Neural cell (in vitro differentiated cells): Measurements from ENCODE around the gene FRZB. TPM values are rescaled to one million over a fixed set of nuclear protein-coding genes. Genes with fewer than 3 reads are reported as not detected.

ENCODE experiments used
- H2AFZ ChIP-seq: fragments of 200-600, 300-800 bp; sonication (generic), shearing (Covaris generic); 2 replicates; pipeline ENCODE4 v1.6.0; 2014; ENCODE audit warnings: low read depth, mild to moderate bottlenecking, antibody characterized with exemption, low read length, moderate library complexity
- H3F3A ChIP-seq: fragments of 200-600 bp; shearing (Covaris generic); 2 replicates; pipeline ENCODE4 v1.6.1; 2016; ENCODE audit warnings: mild to moderate bottlenecking, moderate library complexity, mixed read lengths, antibody characterized with exemption, low read length; ENCODE audit not compliant: insufficient read depth, poor library complexity, severe bottlenecking
- H3K27ac ChIP-seq: fragments of 200-600, 300-800 bp; sonication (generic), shearing (Covaris generic); 2 replicates; pipeline ENCODE4 v1.5.1; 2014; ENCODE audit warnings: mild to moderate bottlenecking, low read length, moderate library complexity
- H3K27me3 ChIP-seq: fragments of 300-800, 200-600 bp; sonication (generic), shearing (Covaris generic); 2 replicates; pipeline ENCODE4 v1.6.0; 2014; ENCODE audit warnings: mild to moderate bottlenecking, low read depth, low read length, moderate library complexity; ENCODE audit not compliant: insufficient read depth
- H3K36me3 ChIP-seq: fragments of 300-800, 200-600 bp; sonication (generic), shearing (Covaris generic); 2 replicates; pipeline ENCODE4 v1.5.1; 2014; ENCODE audit warnings: mild to moderate bottlenecking, antibody characterized with exemption, low read length, moderate library complexity; ENCODE audit not compliant: insufficient read depth
- H3K4me2 ChIP-seq: fragments of 300-800, 200-600 bp; sonication (generic), shearing (Covaris generic); 2 replicates; pipeline ENCODE4 v1.6.0; 2014; ENCODE audit warnings: mild to moderate bottlenecking, low read length
- H3K4me3 ChIP-seq: fragments of 300-800, 200-600 bp; sonication (generic), shearing (Covaris generic); 2 replicates; pipeline ENCODE4 v1.5.1; 2014; ENCODE audit warnings: mild to moderate bottlenecking, low read length, moderate library complexity
- H3K79me2 ChIP-seq: fragments of 200-600 bp; shearing (Covaris generic); replicated peaks from 2 replicates; pipeline ENCODE4 v1.6.0; 2014; ENCODE audit warnings: mild to moderate bottlenecking, low read length, moderate library complexity; ENCODE audit not compliant: insufficient read depth
- H3K9ac ChIP-seq: fragments of 300-800, 200-600 bp; sonication (generic), shearing (Covaris generic); 2 replicates; pipeline ENCODE4 v1.6.1; 2016; ENCODE audit warnings: mild to moderate bottlenecking, low read length, mixed read lengths
- H3K9me2 ChIP-seq: fragments of 200-600 bp; shearing (Covaris generic); 2 replicates; pipeline ENCODE4 v1.6.1; 2016; ENCODE audit warnings: mild to moderate bottlenecking, low read length, mixed read lengths; ENCODE audit not compliant: insufficient read depth
- H3K9me3 ChIP-seq: fragments of 200-600, 300-800 bp; sonication (generic), shearing (Covaris generic); 2 replicates; pipeline ENCODE4 v1.6.1; 2016; ENCODE audit warnings: mild to moderate bottlenecking, mixed run types, low read length, moderate library complexity, mixed read lengths
- H4K20me1 ChIP-seq: fragments of 200-600 bp; shearing (Covaris generic); 2 replicates; pipeline ENCODE4 v1.6.1; 2016; ENCODE audit warnings: mild to moderate bottlenecking, mixed run types; ENCODE audit not compliant: insufficient read depth
- CTCF ChIP-seq: fragments of 450-650 bp; IDR thresholded peaks from 2 replicates; pipeline ENCODE4 v1.5.1; 2014; ENCODE audit warnings: antibody characterized with exemption, mild to moderate bottlenecking, moderate library complexity; ENCODE audit not compliant: poor library complexity, severe bottlenecking
- EP300 ChIP-seq: fragments of 450-650 bp; conservative IDR thresholded peaks from 2 replicates; pipeline ENCODE4 v1.6.1; 2014; ENCODE audit warnings: antibody characterized with exemption, mild to moderate bottlenecking, moderate library complexity; ENCODE audit not compliant: poor library complexity, severe bottlenecking
- MXI1 ChIP-seq: fragments of 450-650 bp; conservative IDR thresholded peaks from 2 replicates; pipeline ENCODE4 v1.6.1; 2014; ENCODE audit warnings: antibody characterized with exemption, mild to moderate bottlenecking; ENCODE audit not compliant: poor library complexity, severe bottlenecking
- POLR2AphosphoS5 ChIP-seq: IDR thresholded peaks from 2 replicates; pipeline ENCODE4 v1.6.1; 2012
- RAD21 ChIP-seq: fragments of 450-650 bp; conservative IDR thresholded peaks from 2 replicates; pipeline ENCODE4 v1.6.1; 2014; ENCODE audit warnings: antibody characterized with exemption, mild to moderate bottlenecking, moderate library complexity
- REST ChIP-seq: IDR thresholded peaks from 2 replicates; pipeline ENCODE4 v1.6.1; 2012; ENCODE audit warnings: borderline replicate concordance
- SMC3 ChIP-seq: fragments of 450-650 bp; conservative IDR thresholded peaks from 2 replicates; pipeline ENCODE4 v1.6.1; 2014; ENCODE audit warnings: antibody characterized with exemption, mild to moderate bottlenecking, moderate library complexity; ENCODE audit not compliant: poor library complexity
- TAF1 ChIP-seq: IDR thresholded peaks from 2 replicates; pipeline ENCODE4 v1.6.1; 2012; ENCODE audit warnings: low read depth
- polyA plus RNA-seq: library from polyadenylated mRNA; depleted of rRNA; stranded (reverse); fragments of >200 nt; gene quantifications from 2 replicates; pipeline ENCODE4 v1.2.3, GENCODE V29; 2014

Gene FRZB
- polyA plus RNA-seq, 1 donor from 2014 or later: 3.5 TPM

- Histone ChIP-seq H3K4me2 (no peak overlapping the region), H2AFZ (no peak overlapping the region)
Measured at GRCh38 chr2:182864949-182865570, 1.4 kb downstream of the FRZB start.

GRCh38 chr2:182863642-182864041 is 2.8 kb downstream of the FRZB start:
- Histone ChIP-seq H3K27ac (no peak overlapping the region), H2AFZ (no peak overlapping the region), H3F3A (peaks cover 4% of the 10 kb centered on the region), H3K9ac (no peak overlapping the region), H3K27me3 (peaks cover 13% of the 10 kb centered on the region), H3K9me3 (no peaks in the 10 kb centered on the region), H3K4me3 (no peak overlapping the region), H3K79me2 (peaks cover 87% of the 10 kb centered on the region), H4K20me1 (no peaks in the 10 kb centered on the region), H3K36me3 (no peaks in the 10 kb centered on the region), H3K4me2 (no peak overlapping the region), H3K9me2 (no peaks in the 10 kb centered on the region)
- TF ChIP-seq EP300: no peak
- no peak for TF ChIP-seq RAD21
- no peak for TF ChIP-seq POLR2AphosphoS5
- no peak for TF ChIP-seq CTCF

More at GRCh38 chr2:182864949-182865570, 1.4 kb downstream of the FRZB start:
- Histone ChIP-seq H3K36me3 (no peaks in the 10 kb centered on the region), H3K9me2 (no peaks in the 10 kb centered on the region), H4K20me1 (no peaks in the 10 kb centered on the region), H3K79me2 (peaks cover 73% of the 10 kb centered on the region), H3K4me3 (peak overlapping the region; percentile 66), H3F3A (peaks cover 4% of the 10 kb centered on the region), H3K9me3 (no peaks in the 10 kb centered on the region), H3K27me3 (peaks cover 13% of the 10 kb centered on the region), H3K9ac (no peak overlapping the region), H3K27ac (no peak overlapping the region)
- TF ChIP-seq TAF1 (no peak), REST (no peak), SMC3 (no peak), POLR2AphosphoS5 (no peak), CTCF (no peak), RAD21 (no peak), MXI1 (no peak)
